Loucy (cell line): ENCODE results near the gene SLC46A3.

Experiments
- CTCF ChIP-seq: fragments of 200-600 bp; sonication (generic); conservative IDR thresholded peaks from 2 replicates; pipeline ENCODE4 v1.5.1; 2014; ENCODE audit warnings: mild to moderate bottlenecking, antibody characterized with exemption, low read length
- EZH2phosphoT487 ChIP-seq: fragments of 200-600 bp; IDR thresholded peaks from 2 replicates; pipeline ENCODE4 v1.6.1; 2018; ENCODE audit warnings: antibody characterized with exemption, mild to moderate bottlenecking, moderate library complexity, borderline replicate concordance

DNA sequence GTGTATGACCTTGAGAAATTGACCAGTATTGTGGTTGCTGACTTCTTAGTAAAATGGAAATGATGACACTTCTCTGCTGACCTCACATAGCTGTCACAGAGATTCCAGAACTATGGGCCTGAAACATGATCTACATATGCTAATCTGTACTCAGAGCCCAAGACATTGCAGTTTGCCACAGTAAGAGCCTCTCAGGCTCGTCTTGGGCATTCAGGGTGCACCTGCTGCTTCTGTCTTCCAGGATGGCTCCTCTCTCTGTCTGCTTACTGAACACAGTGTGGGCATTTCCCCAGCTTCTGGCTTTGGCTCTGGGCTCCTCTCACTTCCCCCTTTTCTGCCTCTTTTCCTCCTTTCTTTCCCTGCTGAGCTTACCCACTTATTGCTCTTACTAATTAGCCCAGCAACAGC is 22.3 kb upstream of the SLC46A3 start:
- TF ChIP-seq CTCF (no peak), EZH2phosphoT487 (no peak)
